Natural killer cell treated with Interleukin-12 subunit alpha and Interleukin-12 subunit beta and Interleukin-15 and Interleukin-18, amount 100 ng/mL, for 72 hours (primary cell): ENCODE results near the gene RPTOR. TPM values are rescaled to one million over a fixed set of nuclear protein-coding genes. Genes with fewer than 3 reads are reported as not detected.

Source experiments
- ATAC-seq, 2 donors: fragments of 150-1000 bp; cut with Tn5 transposase in 1 of 2; sonication (Bioruptor Pico), chemical (Tn5 transposase) in 1 of 2; 2 replicates each; pipeline ENCODE4 v1.10.0; 2021
- DNase-seq: peaks from one replicate; pipeline ENCODE4 v3.0.0; 2022; ENCODE audit warnings: low spot score
- H3K27ac Mint-ChIP-seq, 2 donors: 1 replicate in 1 of 2; 2 replicates in 1 of 2; pipeline ENCODE4 v1.8.0; 2022; ENCODE audit warnings: mixed read lengths in 2 of 2, mild to moderate bottlenecking in 1 of 2, moderate library complexity in 1 of 2
- H3K27me3 Mint-ChIP-seq, 2 donors: 1 replicate in 1 of 2; 2 replicates in 1 of 2; pipeline ENCODE4 v1.8.0; 2022; ENCODE audit warnings: mixed read lengths in 2 of 2
- H3K36me3 Mint-ChIP-seq: one replicate; pipeline ENCODE4 v1.8.0; 2022; ENCODE audit warnings: mixed read lengths
- H3K4me1 Mint-ChIP-seq, 2 donors: 1 replicate in 1 of 2; 2 replicates in 1 of 2; pipeline ENCODE4 v1.8.0; 2022; ENCODE audit warnings: low read depth in 2 of 2, mixed read lengths in 2 of 2, mild to moderate bottlenecking in 1 of 2
- H3K4me3 Mint-ChIP-seq: one replicate; pipeline ENCODE4 v1.8.0; 2022; ENCODE audit warnings: mixed read lengths
- H3K9me3 Mint-ChIP-seq: 2 replicates; pipeline ENCODE4 v1.8.0; 2022; ENCODE audit warnings: mixed read lengths
- total RNA-seq, 2 donors: library from RNA; stranded (reverse); gene quantifications; one replicate each; pipeline ENCODE4 v1.2.3, GENCODE V29; 2022

The RPTOR gene
- total RNA-seq, 2 donors from 2014 or later, result 44.1 to 92.4 TPM

GRCh38 chr17:80596760-80597608, 52.3 kb downstream of the RPTOR start:
- Mint-ChIP-seq H3K4me3 (no peak overlapping the region), H3K9me3 (no peaks in the 10 kb centered on the region), H3K36me3 (no peaks in the 10 kb centered on the region), H3K27me3 (no peaks in the 10 kb centered on the region), H3K4me1 (peaks cover 45 to 54% of the 10 kb centered on the region in 2 donors), H3K27ac (peak overlapping the region in 1 of 2 donors; percentile 55)
- DNase-seq (no peak), ATAC-seq (peak in 1 of 2 donors; percentile 77)

GRCh38 chr17:80598813-80599545, 54.3 kb downstream of the RPTOR start:
- peak overlapping the region in 1 of 2 donors; percentile 75 for H3K27ac Mint-ChIP-seq
- DNase-seq, result no peak

GRCh38 chr17:80599546-80600305, 55.1 kb downstream of the RPTOR start:
- peaks cover 51 to 58% of the 10 kb centered on the region in 2 donors for H3K4me1 Mint-ChIP-seq
- DNase-seq (no peak), ATAC-seq (no peak)
- no peaks in the 10 kb centered on the region for H3K27me3 Mint-ChIP-seq
- no peaks in the 10 kb centered on the region for H3K36me3 Mint-ChIP-seq
- no peaks in the 10 kb centered on the region for H3K9me3 Mint-ChIP-seq
- H3K27ac Mint-ChIP-seq, result peak overlapping the region in 1 of 2 donors; percentile 75
- peak overlapping the region; percentile 12 for H3K4me3 Mint-ChIP-seq

More at GRCh38 chr17:80598813-80599545, 54.3 kb downstream of the RPTOR start:
- no peaks in the 10 kb centered on the region for H3K9me3 Mint-ChIP-seq
- no peaks in the 10 kb centered on the region for H3K27me3 Mint-ChIP-seq
- H3K4me1 Mint-ChIP-seq, result peaks cover 51 to 60% of the 10 kb centered on the region in 2 donors
- no peaks in the 10 kb centered on the region for H3K36me3 Mint-ChIP-seq
- H3K4me3 Mint-ChIP-seq, result peak overlapping the region; percentile 12
- no peak for ATAC-seq

GRCh38 chr17:80601146-80601545, 56.5 kb downstream of the RPTOR start:
- Mint-ChIP-seq H3K9me3 (no peaks in the 10 kb centered on the region), H3K27me3 (no peaks in the 10 kb centered on the region), H3K27ac (no peak overlapping the region), H3K4me3 (no peak overlapping the region), H3K4me1 (peaks cover 50 to 59% of the 10 kb centered on the region in 2 donors), H3K36me3 (no peaks in the 10 kb centered on the region)
- no peak for DNase-seq
- no peak for ATAC-seq

GRCh38 chr17:80603396-80603795, 58.8 kb downstream of the RPTOR start:
- no peak overlapping the region for H3K4me3 Mint-ChIP-seq
- ATAC-seq, result no peak
- H3K9me3 Mint-ChIP-seq, result no peaks in the 10 kb centered on the region
- no peak overlapping the region for H3K27ac Mint-ChIP-seq
- H3K36me3 Mint-ChIP-seq, result no peaks in the 10 kb centered on the region
- no peak for DNase-seq
- peaks cover 41 to 50% of the 10 kb centered on the region in 2 donors for H3K4me1 Mint-ChIP-seq
- H3K27me3 Mint-ChIP-seq, result no peaks in the 10 kb centered on the region

GRCh38 chr17:80604009-80604669, 59.5 kb downstream of the RPTOR start:
- H3K4me3 Mint-ChIP-seq, result no peak overlapping the region
- ATAC-seq (no peak), DNase-seq (no peak)
- no peaks in the 10 kb centered on the region for H3K36me3 Mint-ChIP-seq
- H3K27me3 Mint-ChIP-seq, result no peaks in the 10 kb centered on the region
- H3K27ac Mint-ChIP-seq, result no peak overlapping the region
- no peaks in the 10 kb centered on the region for H3K9me3 Mint-ChIP-seq
- H3K4me1 Mint-ChIP-seq, result peaks cover 41 to 43% of the 10 kb centered on the region in 2 donors

- peaks cover 36 to 38% of the 10 kb centered on the region in 2 donors for H3K4me1 Mint-ChIP-seq
- H3K27ac Mint-ChIP-seq, result peak overlapping the region in 1 of 2 donors; percentile 20
- ATAC-seq, result no peak
- DNase-seq, result no peak
- H3K36me3 Mint-ChIP-seq, result no peaks in the 10 kb centered on the region
- H3K4me3 Mint-ChIP-seq, result no peak overlapping the region
- H3K9me3 Mint-ChIP-seq, result no peaks in the 10 kb centered on the region
- H3K27me3 Mint-ChIP-seq, result no peaks in the 10 kb centered on the region
Observed at GRCh38 chr17:80604670-80605010, 60.0 kb downstream of the RPTOR start.

- peak overlapping the region in 1 of 2 donors; percentile 20 for H3K27ac Mint-ChIP-seq
- H3K27me3 Mint-ChIP-seq, result no peaks in the 10 kb centered on the region
- peak; percentile 55 to 85 for ATAC-seq
- no peaks in the 10 kb centered on the region for H3K36me3 Mint-ChIP-seq
- no peak overlapping the region for H3K4me3 Mint-ChIP-seq
- H3K9me3 Mint-ChIP-seq, result no peaks in the 10 kb centered on the region
- peaks cover 32 to 35% of the 10 kb centered on the region in 2 donors for H3K4me1 Mint-ChIP-seq
- DNase-seq, result no peak
Observed at GRCh38 chr17:80605326-80606066, 60.9 kb downstream of the RPTOR start.

- Mint-ChIP-seq H3K4me1 (peaks cover 25 to 30% of the 10 kb centered on the region in 2 donors), H3K27ac (no peak overlapping the region)
- no peak for DNase-seq
Observed at GRCh38 chr17:80608326-80608725, 63.7 kb downstream of the RPTOR start.

GRCh38 chr17:80609757-80610156, 65.1 kb downstream of the RPTOR start:
- no peak overlapping the region for H3K4me3 Mint-ChIP-seq
- H3K27ac Mint-ChIP-seq, result no peak overlapping the region
- peaks cover 18 to 30% of the 10 kb centered on the region in 2 donors for H3K4me1 Mint-ChIP-seq
- no peaks in the 10 kb centered on the region for H3K9me3 Mint-ChIP-seq
- H3K36me3 Mint-ChIP-seq, result no peaks in the 10 kb centered on the region
- ATAC-seq (no peak), DNase-seq (no peak)
- H3K27me3 Mint-ChIP-seq, result no peaks in the 10 kb centered on the region

More at GRCh38 chr17:80608326-80608725, 63.7 kb downstream of the RPTOR start:
- ATAC-seq, result no peak
- Mint-ChIP-seq H3K9me3 (no peaks in the 10 kb centered on the region), H3K4me3 (no peak overlapping the region), H3K27me3 (no peaks in the 10 kb centered on the region), H3K36me3 (no peaks in the 10 kb centered on the region)

- no peak overlapping the region for H3K4me3 Mint-ChIP-seq
- DNase-seq, result no peak
- H3K27ac Mint-ChIP-seq, result no peak overlapping the region
- no peaks in the 10 kb centered on the region for H3K36me3 Mint-ChIP-seq
- no peak for ATAC-seq
- H3K27me3 Mint-ChIP-seq, result no peaks in the 10 kb centered on the region
- H3K9me3 Mint-ChIP-seq, result no peaks in the 10 kb centered on the region
- H3K4me1 Mint-ChIP-seq, result peaks cover 6 to 32% of the 10 kb centered on the region in 2 donors
Observed at GRCh38 chr17:80611816-80612215, 67.2 kb downstream of the RPTOR start.

- DNase-seq, result no peak
- no peaks in the 10 kb centered on the region for H3K9me3 Mint-ChIP-seq
- peaks cover 6 to 32% of the 10 kb centered on the region in 2 donors for H3K4me1 Mint-ChIP-seq
- H3K4me3 Mint-ChIP-seq, result no peak overlapping the region
- no peak for ATAC-seq
- no peak overlapping the region for H3K27ac Mint-ChIP-seq
- no peaks in the 10 kb centered on the region for H3K36me3 Mint-ChIP-seq
- no peaks in the 10 kb centered on the region for H3K27me3 Mint-ChIP-seq
Observed at GRCh38 chr17:80612997-80613731, 68.5 kb downstream of the RPTOR start.
